Left ventricle myocardium inferior (tissue), 1 donor: ENCODE measurements around the gene PLAC9. TPM values are rescaled to one million over a fixed set of nuclear protein-coding genes. Genes with fewer than 3 reads are reported as not detected.
"Not testable (repeated sequence)": the region's sequence is repeated elsewhere in the genome, so short reads cannot be mapped to it uniquely, and the experiment has no call there.

Experiments used
- DNase-seq: peaks from one replicate; pipeline ENCODE4 v3.0.0-alpha.2; 2020
- H3K27ac ChIP-seq: fragments of 200-600 bp; replicated peaks from 2 replicates; pipeline ENCODE4 v1.8.0; 2021
- H3K27me3 ChIP-seq: fragments of 200-600 bp; 2 replicates; pipeline ENCODE4 v1.8.0; 2021; ENCODE audit warnings: low read depth
- H3K36me3 ChIP-seq: fragments of 200-600 bp; 2 replicates; pipeline ENCODE4 v1.8.0; 2021
- H3K4me1 ChIP-seq: fragments of 200-600 bp; 2 replicates; pipeline ENCODE4 v1.8.0; 2021
- H3K4me3 ChIP-seq: fragments of 200-600 bp; 2 replicates; pipeline ENCODE4 v1.8.0; 2021; ENCODE audit warnings: mild to moderate bottlenecking, moderate library complexity
- H3K9me3 ChIP-seq: fragments of 200-600 bp; replicated peaks from 2 replicates; pipeline ENCODE4 v1.8.0; 2021
- intact Hi-C: fragments of 100-400 bp; cut with micrococcal nuclease; formaldehyde crosslinking; loops from one replicate; pipeline ENCODE4 v1.11.0; 2022
- total RNA-seq: library from RNA; stranded (reverse); fragmentation: NEBNext Ultra II Directional; extraction: Animal tissue kit (Norgen Biotek cat#: 25700); gene quantifications from one replicate; pipeline ENCODE4 v1.2.1, GENCODE V29; 2021
- TF ChIP-seq, protein P1 (sequence below): fragments of 200-600 bp; IDR thresholded peaks from 2 replicates; pipeline ENCODE4 v1.8.0; 2021; ENCODE audit warnings: antibody characterized with exemption, mild to moderate bottlenecking, borderline replicate concordance
- donor health status: DM: no; HTN: yes; CAD: no; lungs with severe emphysema.

PLAC9 gene
- total RNA-seq, 1 donor from 2014 or later: 34.3 TPM

- H3K4me3 ChIP-seq: no peak overlapping the region
- H3K9me3 ChIP-seq: peaks cover 4% of the 10 kb centered on the region
- TF ChIP-seq, protein P1, sequence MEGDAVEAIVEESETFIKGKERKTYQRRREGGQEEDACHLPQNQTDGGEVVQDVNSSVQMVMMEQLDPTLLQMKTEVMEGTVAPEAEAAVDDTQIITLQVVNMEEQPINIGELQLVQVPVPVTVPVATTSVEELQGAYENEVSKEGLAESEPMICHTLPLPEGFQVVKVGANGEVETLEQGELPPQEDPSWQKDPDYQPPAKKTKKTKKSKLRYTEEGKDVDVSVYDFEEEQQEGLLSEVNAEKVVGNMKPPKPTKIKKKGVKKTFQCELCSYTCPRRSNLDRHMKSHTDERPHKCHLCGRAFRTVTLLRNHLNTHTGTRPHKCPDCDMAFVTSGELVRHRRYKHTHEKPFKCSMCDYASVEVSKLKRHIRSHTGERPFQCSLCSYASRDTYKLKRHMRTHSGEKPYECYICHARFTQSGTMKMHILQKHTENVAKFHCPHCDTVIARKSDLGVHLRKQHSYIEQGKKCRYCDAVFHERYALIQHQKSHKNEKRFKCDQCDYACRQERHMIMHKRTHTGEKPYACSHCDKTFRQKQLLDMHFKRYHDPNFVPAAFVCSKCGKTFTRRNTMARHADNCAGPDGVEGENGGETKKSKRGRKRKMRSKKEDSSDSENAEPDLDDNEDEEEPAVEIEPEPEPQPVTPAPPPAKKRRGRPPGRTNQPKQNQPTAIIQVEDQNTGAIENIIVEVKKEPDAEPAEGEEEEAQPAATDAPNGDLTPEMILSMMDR: no peak
- no peaks in the 10 kb centered on the region for H3K4me1 ChIP-seq
- no peaks in the 10 kb centered on the region for H3K36me3 ChIP-seq
- H3K27me3 ChIP-seq: no peaks in the 10 kb centered on the region
- intact Hi-C loops: no loop called here
- DNase-seq: no peak
- no peak overlapping the region for H3K27ac ChIP-seq
Measured at GRCh38 chr10:80122110-80122710, 10.3 kb upstream of the PLAC9 start.

DNA sequence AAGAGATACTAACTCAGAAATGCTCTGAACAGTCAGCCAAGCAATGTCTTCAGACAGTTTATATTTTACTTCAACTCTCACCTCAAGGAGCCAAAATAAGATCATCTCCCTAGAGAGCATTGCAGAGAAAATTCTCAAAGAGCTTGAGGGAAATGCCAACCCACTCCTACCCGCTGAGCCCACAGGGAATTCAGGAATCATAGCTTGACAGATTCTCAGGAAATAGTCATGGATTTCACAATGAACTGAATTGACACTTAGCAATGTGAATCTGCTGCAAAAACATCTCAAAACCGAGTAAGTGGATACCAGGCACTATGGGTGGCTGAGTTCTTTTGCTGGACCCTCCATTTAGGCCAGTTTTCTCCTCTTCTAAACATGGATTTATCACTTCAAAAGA lies 9.8 kb upstream of the PLAC9 start:
- Histone ChIP-seq H3K27me3 (no peaks in the 10 kb centered on the region), H3K9me3 (peaks cover 4% of the 10 kb centered on the region), H3K27ac (no peak overlapping the region), H3K4me1 (no peaks in the 10 kb centered on the region), H3K4me3 (no peak overlapping the region), H3K36me3 (no peaks in the 10 kb centered on the region)
- intact Hi-C loops: no loop called here
- no peak for DNase-seq
- TF ChIP-seq, protein P1: no peak

GRCh38 chr10:80126876-80127275 lies 5.7 kb upstream of the PLAC9 start:
- Histone ChIP-seq H3K9me3 (no peaks in the 10 kb centered on the region), H3K4me3 (no peak overlapping the region), H3K27me3 (no peaks in the 10 kb centered on the region), H3K4me1 (no peaks in the 10 kb centered on the region), H3K27ac (peak overlapping the region; percentile 49), H3K36me3 (no peaks in the 10 kb centered on the region)
- TF ChIP-seq, protein P1: no peak
- no peak for DNase-seq
- intact Hi-C loops: no loop called here

DNA sequence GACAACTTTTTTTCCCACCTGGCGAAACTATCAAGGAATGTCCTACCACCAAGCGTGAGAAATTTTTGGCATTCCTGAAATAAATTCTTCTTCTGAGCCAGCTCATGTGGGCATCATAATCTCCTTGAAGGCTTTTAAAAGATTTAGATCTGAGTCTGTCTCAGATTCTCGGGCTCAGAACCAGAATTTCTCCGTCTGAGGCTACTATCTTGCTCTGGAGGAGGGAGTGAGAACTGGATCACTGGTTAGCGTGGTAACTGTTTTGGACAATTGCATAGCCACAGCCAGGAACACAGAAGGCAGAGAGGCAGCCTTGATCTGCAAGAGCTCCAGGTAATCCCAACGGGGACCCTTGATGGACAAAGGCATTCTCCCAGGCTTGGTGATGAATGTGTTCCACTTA lies 1.0 kb upstream of the PLAC9 start:
- Histone ChIP-seq H3K9me3 (no peaks in the 10 kb centered on the region), H3K27ac (peak overlapping the region; percentile 90), H3K27me3 (peaks cover 5% of the 10 kb centered on the region), H3K36me3 (no peaks in the 10 kb centered on the region), H3K4me1 (peaks cover 38% of the 10 kb centered on the region), H3K4me3 (peak overlapping the region; percentile 67)
- no peak for DNase-seq
- TF ChIP-seq, protein P1: no peak
- intact Hi-C loops: loop anchor here (10.0 kb wide), 1 partner anchor 57 kb away; the partner anchor contains the start of gene TMEM254

GRCh38 chr10:80133206-80133605 lies 676 bp downstream of the PLAC9 start:
- intact Hi-C loops: loop anchor here (10.0 kb wide), 1 partner anchor 58 kb away; the partner anchor contains the start of gene TMEM254
- H3K4me1 ChIP-seq: peaks cover 55% of the 10 kb centered on the region

GRCh38 chr10:80133687-80134086 lies 1.2 kb downstream of the PLAC9 start:
- not testable (repeated sequence) for H3K36me3 ChIP-seq, DNase-seq, H3K9me3 ChIP-seq
- Histone ChIP-seq H3K4me3 (peak overlapping the region; percentile 67), H3K4me1 (peaks cover 60% of the 10 kb centered on the region), H3K27ac (peak overlapping the region; percentile 90), H3K27me3 (peaks cover 19% of the 10 kb centered on the region)
- intact Hi-C loops: loop anchor here (10.0 kb wide), 1 partner anchor 59 kb away; the partner anchor contains the start of gene TMEM254

More at GRCh38 chr10:80133206-80133605, 676 bp downstream of the PLAC9 start:
- peak; percentile 66 for DNase-seq
- TF ChIP-seq, protein P1: no peak
- Histone ChIP-seq H3K27me3 (peaks cover 14% of the 10 kb centered on the region), H3K36me3 (no peaks in the 10 kb centered on the region), H3K9me3 (no peaks in the 10 kb centered on the region), H3K27ac (peak overlapping the region; percentile 90), H3K4me3 (peak overlapping the region; percentile 67)
